Chondrocyte (in vitro differentiated cells): ENCODE results near the gene LRMDA. TPM values are rescaled to one million over a fixed set of nuclear protein-coding genes. Genes with fewer than 3 reads are reported as not detected.

Source experiments
- DNase-seq: peaks from one replicate; pipeline ENCODE4 v3.0.0; 2021; ENCODE audit warnings: mixed read lengths, low spot score
- H3K27ac Mint-ChIP-seq: one replicate; pipeline ENCODE4 v1.8.0; 2021; ENCODE audit warnings: mild to moderate bottlenecking, moderate library complexity, mixed read lengths; ENCODE audit not compliant: unreplicated experiment
- H3K27me3 Mint-ChIP-seq: 2 replicates; pipeline ENCODE4 v1.8.0; 2021; ENCODE audit warnings: low read depth, mixed read lengths
- H3K36me3 Mint-ChIP-seq: 2 replicates; pipeline ENCODE4 v1.8.0; 2021; ENCODE audit warnings: low read depth, mixed read lengths
- H3K4me1 Mint-ChIP-seq: 2 replicates; pipeline ENCODE4 v1.8.0; 2021; ENCODE audit warnings: low read depth, mild to moderate bottlenecking, mixed read lengths
- H3K4me3 Mint-ChIP-seq: one replicate; pipeline ENCODE4 v1.8.0; 2021; ENCODE audit warnings: mild to moderate bottlenecking, moderate library complexity, mixed read lengths; ENCODE audit not compliant: unreplicated experiment
- H3K9me3 Mint-ChIP-seq: 2 replicates; pipeline ENCODE4 v1.8.0; 2021; ENCODE audit warnings: low read depth, mixed read lengths
- CTCF ChIP-seq: fragments of 200-600 bp; sonication (generic); IDR thresholded peaks from 2 replicates; pipeline ENCODE4 v1.5.0; 2021; ENCODE audit warnings: antibody characterized with exemption, mild to moderate bottlenecking, moderate library complexity
- total RNA-seq: library from RNA; stranded (reverse); gene quantifications from 3 replicates; pipeline ENCODE4 v1.2.1, GENCODE V29; 2021

LRMDA gene
- total RNA-seq, 1 donor from 2014 or later: 2.8 TPM

- Mint-ChIP-seq H3K4me3 (no peak overlapping the region), H3K27me3 (peaks cover 2% of the 10 kb centered on the region), H3K27ac (no peak overlapping the region), H3K4me1 (no peaks in the 10 kb centered on the region), H3K36me3 (no peaks in the 10 kb centered on the region), H3K9me3 (peaks cover 2% of the 10 kb centered on the region)
- TF ChIP-seq CTCF: no peak
- no peak for DNase-seq
These were observed 428.6 kb downstream of the LRMDA start for GRCh38 chr10:75860009-75860408.

GRCh38 chr10:75861582-75861981 lies 430.2 kb downstream of the LRMDA start:
- Mint-ChIP-seq H3K27ac (no peak overlapping the region), H3K9me3 (no peaks in the 10 kb centered on the region), H3K4me3 (no peak overlapping the region), H3K36me3 (no peaks in the 10 kb centered on the region), H3K27me3 (peaks cover 2% of the 10 kb centered on the region), H3K4me1 (peaks cover 5% of the 10 kb centered on the region)
- TF ChIP-seq CTCF: no peak
- no peak for DNase-seq

GRCh38 chr10:75862935-75863334 lies 431.5 kb downstream of the LRMDA start:
- Mint-ChIP-seq H3K27ac (no peak overlapping the region), H3K4me1 (peaks cover 5% of the 10 kb centered on the region), H3K9me3 (no peaks in the 10 kb centered on the region), H3K4me3 (no peak overlapping the region), H3K27me3 (no peaks in the 10 kb centered on the region), H3K36me3 (no peaks in the 10 kb centered on the region)
- no peak for TF ChIP-seq CTCF
- DNase-seq: no peak

- Mint-ChIP-seq H3K27me3 (no peaks in the 10 kb centered on the region), H3K9me3 (no peaks in the 10 kb centered on the region), H3K27ac (no peak overlapping the region), H3K36me3 (no peaks in the 10 kb centered on the region), H3K4me1 (peaks cover 5% of the 10 kb centered on the region), H3K4me3 (no peak overlapping the region)
- no peak for TF ChIP-seq CTCF
- no peak for DNase-seq
These were observed 433.3 kb downstream of the LRMDA start for GRCh38 chr10:75864717-75865116.

GRCh38 chr10:75865413-75866299 lies 434.2 kb downstream of the LRMDA start:
- peaks cover 4% of the 10 kb centered on the region for H3K27me3 Mint-ChIP-seq
- no peaks in the 10 kb centered on the region for H3K9me3 Mint-ChIP-seq
- no peak for TF ChIP-seq CTCF
- no peak for DNase-seq
- peaks cover 5% of the 10 kb centered on the region for H3K4me1 Mint-ChIP-seq
- H3K36me3 Mint-ChIP-seq: no peaks in the 10 kb centered on the region
- no peak overlapping the region for H3K4me3 Mint-ChIP-seq
- H3K27ac Mint-ChIP-seq: no peak overlapping the region
